GM21423 (cell line): ENCODE results near the gene WNK1.

Experiments
- ATAC-seq: cut with Tn5 transposase; IDR thresholded peaks from one replicate; pipeline ENCODE4 v1.9.1; 2021; ENCODE audit warnings: mild to moderate bottlenecking, moderate library complexity; ENCODE audit not compliant: unreplicated experiment

WNK1 gene

DNA sequence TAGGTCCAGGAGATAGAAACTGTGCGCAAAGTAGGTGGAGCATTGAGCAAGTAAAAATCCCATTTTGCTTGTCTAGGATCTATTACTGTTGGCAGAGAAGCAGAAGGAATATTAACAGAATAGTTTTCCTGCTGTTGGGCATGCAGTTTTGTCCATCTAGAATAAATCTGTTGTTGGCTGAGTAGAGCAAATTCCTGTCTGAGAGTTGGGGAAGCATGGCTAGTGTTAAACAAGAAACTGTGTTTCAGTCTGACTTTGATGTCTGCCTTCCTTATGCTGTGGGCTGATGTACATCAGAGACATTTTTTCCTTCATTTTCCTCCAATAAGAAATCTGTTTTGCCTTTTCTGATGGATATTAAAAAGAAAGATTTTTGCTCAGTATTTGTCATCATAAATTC lies 99.0 kb downstream of the WNK1 start:
- no peak for ATAC-seq

DNA sequence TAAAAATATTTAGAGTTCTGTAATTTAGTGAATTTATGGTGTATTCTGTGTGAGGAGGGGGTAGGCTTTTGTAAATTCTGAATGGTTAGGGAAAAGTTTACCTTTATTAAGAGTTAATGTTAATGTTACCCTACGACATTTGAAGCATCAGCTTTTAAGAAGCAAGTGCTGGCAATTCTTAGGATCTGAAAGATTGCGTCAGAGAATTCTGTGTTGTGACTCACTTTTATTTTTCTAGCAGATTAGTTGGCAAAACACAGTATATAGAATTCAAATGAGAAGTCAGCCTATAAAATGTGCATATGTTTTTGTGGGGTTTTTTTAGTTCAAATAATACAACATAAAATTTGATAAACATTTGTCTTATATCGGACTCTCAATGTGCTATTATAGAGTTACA lies 99.5 kb downstream of the WNK1 start:
- no peak for ATAC-seq

DNA sequence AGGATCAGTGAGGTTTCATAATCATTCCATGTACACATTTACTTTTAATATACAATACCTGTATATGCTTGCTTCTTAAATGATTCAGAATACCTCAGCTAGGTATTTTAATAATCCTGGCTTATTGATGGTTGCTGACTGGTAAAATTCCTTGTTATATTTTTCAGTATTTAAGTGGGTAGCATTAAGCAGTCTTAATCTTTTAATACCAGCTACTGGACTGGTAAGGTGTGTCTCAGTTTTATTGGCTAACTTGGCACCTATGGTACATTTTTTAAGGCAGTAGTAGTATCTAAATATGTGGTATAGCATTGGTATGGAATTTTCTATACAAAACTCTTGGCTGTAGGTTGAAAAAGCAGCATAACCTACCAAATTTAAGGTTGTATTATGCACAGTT lies 100.5 kb downstream of the WNK1 start:
- no peak for ATAC-seq

DNA sequence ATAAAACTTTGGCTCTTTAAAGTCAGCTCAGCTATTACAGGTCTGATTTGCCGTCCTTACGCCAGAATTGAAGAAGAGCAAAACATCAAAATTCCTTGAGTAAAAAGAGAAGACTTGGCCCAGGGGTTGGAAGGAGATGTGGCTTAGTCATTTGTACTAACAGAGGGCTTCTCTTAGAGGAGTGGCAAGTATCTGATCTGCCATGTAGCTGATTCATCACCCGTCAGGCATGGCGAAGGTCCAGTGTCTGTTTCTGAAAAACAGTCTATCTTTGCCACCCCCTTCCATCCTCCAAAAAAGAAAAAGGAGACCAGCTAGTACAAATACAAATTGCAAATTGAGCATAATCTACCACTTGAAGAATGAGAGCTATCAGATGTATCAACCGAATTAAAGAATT lies 105.2 kb downstream of the WNK1 start:
- no peak for ATAC-seq

DNA sequence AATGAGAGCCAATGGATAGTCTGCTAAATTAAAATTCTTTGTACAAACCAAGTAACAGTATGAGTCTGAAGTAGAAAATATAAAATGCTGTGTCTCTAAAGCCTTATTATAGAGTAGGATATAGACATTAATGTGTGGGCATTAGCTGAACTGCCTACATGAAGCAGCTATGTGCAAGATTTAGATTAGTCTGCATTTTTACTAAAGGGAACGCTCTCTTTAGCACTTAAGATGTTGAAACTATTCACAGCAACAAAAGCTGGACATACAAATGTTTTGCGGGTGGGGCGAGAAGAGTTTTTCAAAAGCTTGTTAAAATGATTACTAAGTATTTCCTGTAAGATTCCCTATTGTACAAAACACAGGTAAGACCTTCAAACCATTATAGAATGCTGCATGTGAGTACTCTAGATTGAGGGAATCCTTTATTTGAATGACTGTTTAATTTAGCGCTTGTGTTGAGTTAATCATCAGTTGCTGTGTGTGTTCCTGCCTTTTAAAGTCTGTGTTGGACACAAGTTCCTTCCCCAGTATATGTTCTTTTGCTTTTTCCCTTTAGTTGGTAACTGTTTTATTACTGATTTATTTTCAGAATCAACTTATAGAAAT lies 110.0 kb downstream of the WNK1 start:
- no peak for ATAC-seq

DNA sequence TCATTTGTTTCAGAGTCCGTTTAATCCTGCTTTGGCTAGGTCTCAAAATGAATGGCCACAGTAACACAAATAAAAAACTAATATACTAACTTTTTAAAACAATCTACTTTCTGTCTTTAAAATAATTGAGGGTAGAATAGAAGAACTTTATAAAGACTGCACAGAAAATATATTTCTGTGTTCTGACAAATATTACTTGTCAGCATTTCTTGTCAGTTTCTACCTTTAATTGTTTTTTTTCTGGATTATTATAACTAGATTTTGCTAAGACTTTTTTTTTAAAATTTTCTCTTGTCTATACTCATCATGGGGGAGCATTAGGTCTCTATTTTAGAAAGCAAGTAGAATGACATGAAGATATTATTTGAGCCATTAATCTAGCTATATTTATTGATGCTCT lies 110.9 kb downstream of the WNK1 start:
- no peak for ATAC-seq

- ATAC-seq: no peak
Measured at GRCh38 chr12:865614-866013, 113.2 kb downstream of the WNK1 start.

GRCh38 chr12:867905-868304 lies 115.5 kb downstream of the WNK1 start:
- ATAC-seq: no peak

- no peak for ATAC-seq
Measured at GRCh38 chr12:868722-869121, 116.3 kb downstream of the WNK1 start.

- ATAC-seq: no peak
Measured at GRCh38 chr12:870378-870777, 118.0 kb downstream of the WNK1 start.

- no peak for ATAC-seq
Measured at GRCh38 chr12:873954-874353, 121.6 kb downstream of the WNK1 start.

- no peak for ATAC-seq
Measured at GRCh38 chr12:879641-880040, 127.3 kb downstream of the WNK1 start.

DNA sequence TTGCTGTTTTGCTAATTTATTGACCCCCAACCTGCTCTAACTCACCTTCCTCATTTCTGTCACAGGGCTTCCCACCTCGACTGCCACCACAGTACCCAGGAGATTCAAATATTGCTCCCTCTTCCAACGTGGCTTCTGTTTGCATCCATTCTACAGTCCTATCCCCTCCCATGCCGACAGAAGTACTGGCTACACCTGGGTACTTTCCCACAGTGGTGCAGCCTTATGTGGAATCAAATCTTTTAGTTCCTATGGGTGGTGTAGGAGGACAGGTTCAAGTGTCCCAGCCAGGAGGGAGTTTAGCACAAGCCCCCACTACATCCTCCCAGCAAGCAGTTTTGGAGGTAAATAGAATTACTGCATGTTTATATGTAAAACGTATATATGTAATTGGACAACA lies 128.3 kb downstream of the WNK1 start:
- no peak for ATAC-seq

DNA sequence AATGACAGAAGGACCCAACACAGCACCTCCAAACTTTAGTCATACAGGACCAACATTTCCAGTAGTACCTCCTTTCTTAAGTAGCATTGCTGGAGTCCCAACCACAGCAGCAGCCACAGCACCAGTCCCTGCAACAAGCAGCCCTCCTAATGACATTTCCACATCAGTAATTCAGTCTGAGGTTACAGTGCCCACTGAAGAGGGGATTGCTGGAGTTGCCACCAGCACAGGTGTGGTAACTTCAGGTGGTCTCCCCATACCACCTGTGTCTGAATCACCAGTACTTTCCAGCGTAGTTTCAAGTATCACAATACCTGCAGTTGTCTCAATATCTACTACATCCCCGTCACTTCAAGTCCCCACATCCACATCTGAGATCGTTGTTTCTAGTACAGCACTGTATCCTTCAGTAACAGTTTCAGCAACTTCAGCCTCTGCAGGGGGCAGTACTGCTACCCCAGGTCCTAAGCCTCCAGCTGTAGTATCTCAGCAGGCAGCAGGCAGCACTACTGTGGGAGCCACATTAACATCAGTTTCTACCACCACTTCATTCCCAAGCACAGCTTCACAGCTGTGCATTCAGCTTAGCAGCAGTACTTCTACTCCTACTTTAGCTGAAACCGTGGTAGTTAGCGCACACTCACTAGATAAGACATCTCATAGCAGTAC lies 132.5 kb downstream of the WNK1 start:
- ATAC-seq: no peak

GRCh38 chr12:885701-886100 lies 133.3 kb downstream of the WNK1 start:
- ATAC-seq: no peak

- ATAC-seq: no peak
Measured at GRCh38 chr12:886206-886605, 133.8 kb downstream of the WNK1 start.

GRCh38 chr12:894226-894625 lies 141.8 kb downstream of the WNK1 start:
- ATAC-seq: no peak

DNA sequence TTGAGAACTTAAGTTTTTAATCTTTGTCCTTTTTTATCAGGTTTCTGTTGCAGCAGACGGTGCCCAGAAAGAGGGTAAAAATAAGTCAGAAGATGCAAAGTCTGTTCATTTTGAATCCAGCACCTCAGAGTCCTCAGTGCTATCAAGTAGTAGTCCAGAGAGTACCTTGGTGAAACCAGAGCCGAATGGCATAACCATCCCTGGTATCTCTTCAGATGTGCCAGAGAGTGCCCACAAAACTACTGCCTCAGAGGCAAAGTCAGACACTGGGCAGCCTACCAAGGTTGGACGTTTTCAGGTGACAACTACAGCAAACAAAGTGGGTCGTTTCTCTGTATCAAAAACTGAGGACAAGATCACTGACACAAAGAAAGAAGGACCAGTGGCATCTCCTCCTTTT lies 143.7 kb downstream of the WNK1 start:
- ATAC-seq: no peak

- no peak for ATAC-seq
Measured at GRCh38 chr12:897386-897785, 145.0 kb downstream of the WNK1 start.

GRCh38 chr12:902581-902980 lies 150.2 kb downstream of the WNK1 start:
- no peak for ATAC-seq

DNA sequence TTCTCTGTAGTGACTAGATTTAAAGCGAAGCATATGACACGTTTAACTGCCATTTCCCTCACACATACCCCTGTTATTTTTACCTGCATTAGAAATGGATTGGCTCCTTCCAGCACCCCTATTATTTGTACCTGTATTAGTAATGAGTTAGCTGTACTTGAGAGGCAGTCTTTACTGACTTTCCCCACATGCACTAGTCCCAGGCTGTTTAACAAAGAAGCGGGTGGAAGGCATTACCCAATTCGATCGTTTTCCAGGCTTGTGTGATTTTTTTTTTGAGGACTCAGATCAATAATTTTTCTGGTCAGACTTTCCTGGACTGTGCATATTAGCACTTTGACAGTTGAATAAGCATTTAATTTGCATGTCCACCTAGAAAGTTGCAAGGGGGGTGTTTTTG lies 150.7 kb downstream of the WNK1 start:
- ATAC-seq: no peak

GRCh38 chr12:904010-904414 lies 151.6 kb downstream of the WNK1 start:
- ATAC-seq: no peak
